Fibroblast of lung (primary cell): Measurements from ENCODE around the gene XRCC3.

Experiments
- EZH2 ChIP-seq: IDR thresholded peaks from 2 replicates; pipeline ENCODE4 v1.5.1; 2012; ENCODE audit warnings: low read length, control low read depth, mild to moderate bottlenecking; ENCODE audit errors: missing control alignments
- TF ChIP-seq, protein P1 (sequence below), 2 donors: IDR thresholded peaks in 1 of 2; conservative IDR thresholded peaks in 1 of 2; 1 replicate in 1 of 2; 2 replicates in 1 of 2; pipeline ENCODE4 v1.5.1; 2011 to 2012; ENCODE audit warnings: low read length in 2 of 2, control low read depth in 1 of 2, inconsistent platforms in 1 of 2, low read depth in 1 of 2, mild to moderate bottlenecking in 1 of 2

DNA sequence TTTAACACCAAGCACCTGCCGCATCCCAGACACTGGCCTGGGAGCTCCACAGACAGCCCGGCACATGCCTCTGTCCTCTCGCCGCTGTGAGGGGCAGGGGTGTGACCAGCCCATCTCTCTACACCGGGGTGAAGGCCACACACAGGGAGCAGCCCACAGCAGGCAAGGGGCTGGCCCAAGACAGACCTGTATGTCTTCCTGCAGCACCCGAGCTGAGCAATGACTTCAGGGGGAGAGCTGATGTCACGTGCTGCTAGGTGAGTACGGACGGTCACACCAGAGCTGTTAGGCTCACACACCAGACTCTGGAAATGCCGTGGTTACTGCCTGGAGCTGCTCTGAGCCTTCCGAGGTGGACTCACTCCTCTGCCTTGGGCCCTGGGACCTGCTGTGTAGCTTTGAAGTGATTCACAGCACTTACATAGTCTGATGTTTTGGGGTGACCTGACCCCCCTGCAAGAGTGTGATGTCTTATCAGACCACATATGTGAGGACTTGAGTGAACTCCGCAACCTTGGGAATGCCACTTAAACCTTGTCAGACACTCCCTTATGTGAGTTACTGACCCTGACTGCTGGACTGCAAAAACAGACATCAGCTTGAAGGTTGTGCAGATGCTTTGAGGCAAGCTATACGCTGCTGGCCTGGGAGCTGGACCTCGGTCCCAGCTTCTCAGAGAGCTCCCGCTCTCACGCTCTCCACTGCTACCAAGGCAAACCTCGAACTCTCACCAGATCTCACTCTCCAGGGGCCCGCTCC is 1.8 kb downstream of the XRCC3 start:
- TF ChIP-seq, protein P1, sequence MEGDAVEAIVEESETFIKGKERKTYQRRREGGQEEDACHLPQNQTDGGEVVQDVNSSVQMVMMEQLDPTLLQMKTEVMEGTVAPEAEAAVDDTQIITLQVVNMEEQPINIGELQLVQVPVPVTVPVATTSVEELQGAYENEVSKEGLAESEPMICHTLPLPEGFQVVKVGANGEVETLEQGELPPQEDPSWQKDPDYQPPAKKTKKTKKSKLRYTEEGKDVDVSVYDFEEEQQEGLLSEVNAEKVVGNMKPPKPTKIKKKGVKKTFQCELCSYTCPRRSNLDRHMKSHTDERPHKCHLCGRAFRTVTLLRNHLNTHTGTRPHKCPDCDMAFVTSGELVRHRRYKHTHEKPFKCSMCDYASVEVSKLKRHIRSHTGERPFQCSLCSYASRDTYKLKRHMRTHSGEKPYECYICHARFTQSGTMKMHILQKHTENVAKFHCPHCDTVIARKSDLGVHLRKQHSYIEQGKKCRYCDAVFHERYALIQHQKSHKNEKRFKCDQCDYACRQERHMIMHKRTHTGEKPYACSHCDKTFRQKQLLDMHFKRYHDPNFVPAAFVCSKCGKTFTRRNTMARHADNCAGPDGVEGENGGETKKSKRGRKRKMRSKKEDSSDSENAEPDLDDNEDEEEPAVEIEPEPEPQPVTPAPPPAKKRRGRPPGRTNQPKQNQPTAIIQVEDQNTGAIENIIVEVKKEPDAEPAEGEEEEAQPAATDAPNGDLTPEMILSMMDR (conservative IDR thresholded peaks at IDR 0.05 in 1 of 2, IDR thresholded peaks at IDR 0.05 in 1 of 2; ENCODE audit: low read depth in 1 of 2, low read length in 2 of 2) = no peak
- no peak for TF ChIP-seq EZH2
